Stimulated activated memory B cell treated with anti-CD40 and anti-IgM and Interleukin-4, amounts not matched to agents 10 μg/mL and 1 μg/mL and 100 μg/mL, for 72 hours (primary cell): ENCODE results near the gene RNF113B.

Experiments
- ATAC-seq: fragments of 150-1000 bp; cut with Tn5 transposase; 2 replicates; pipeline ENCODE4 v1.10.0; 2021
- H3K27ac Mint-ChIP-seq: one replicate; pipeline ENCODE4 v1.8.0; 2022; ENCODE audit warnings: mild to moderate bottlenecking, mixed read lengths
- H3K27me3 Mint-ChIP-seq: one replicate; pipeline ENCODE4 v1.8.0; 2022; ENCODE audit warnings: mixed read lengths
- H3K36me3 Mint-ChIP-seq: one replicate; pipeline ENCODE4 v1.8.0; 2022; ENCODE audit warnings: mixed read lengths
- H3K4me1 Mint-ChIP-seq: one replicate; pipeline ENCODE4 v1.8.0; 2022; ENCODE audit warnings: mixed read lengths
- H3K4me3 Mint-ChIP-seq: one replicate; pipeline ENCODE4 v1.8.0; 2022; ENCODE audit warnings: mild to moderate bottlenecking, moderate library complexity, mixed read lengths
- H3K9me3 Mint-ChIP-seq: one replicate; pipeline ENCODE4 v1.8.0; 2022; ENCODE audit warnings: mixed read lengths

RNF113B gene

DNA sequence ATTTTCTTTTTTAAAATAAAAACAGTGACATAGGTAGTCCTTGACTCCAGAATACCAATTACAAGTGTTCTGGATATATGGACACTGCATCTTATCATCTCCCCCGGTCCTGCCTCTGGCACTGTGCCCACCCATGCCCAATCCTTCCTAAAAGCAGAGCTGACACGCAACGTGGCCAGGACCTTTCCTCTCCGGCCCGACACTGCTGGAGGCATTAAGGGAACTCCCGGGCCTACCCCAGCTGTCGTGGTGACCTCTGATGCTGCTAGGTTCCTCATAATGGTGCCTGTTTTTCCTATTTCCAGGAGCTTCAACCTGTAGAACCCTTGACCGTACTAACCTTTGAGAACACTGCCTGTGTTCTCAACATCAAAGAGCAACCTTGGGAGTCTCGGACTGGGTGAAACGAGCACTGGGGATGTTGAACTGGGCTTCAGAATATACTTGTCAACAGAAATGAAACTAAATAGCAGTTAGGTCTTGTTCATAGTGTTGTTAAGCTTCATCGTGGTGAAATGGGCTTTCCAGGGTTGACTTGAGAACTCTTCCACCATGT, 13.9 kb upstream of the RNF113B start:
- H3K9me3 Mint-ChIP-seq = peaks cover 2% of the 10 kb centered on the region
- no peaks in the 10 kb centered on the region for H3K36me3 Mint-ChIP-seq
- no peak overlapping the region for H3K27ac Mint-ChIP-seq
- H3K4me1 Mint-ChIP-seq = no peaks in the 10 kb centered on the region
- H3K4me3 Mint-ChIP-seq = no peak overlapping the region
- H3K27me3 Mint-ChIP-seq = no peaks in the 10 kb centered on the region
- no peak for ATAC-seq

DNA sequence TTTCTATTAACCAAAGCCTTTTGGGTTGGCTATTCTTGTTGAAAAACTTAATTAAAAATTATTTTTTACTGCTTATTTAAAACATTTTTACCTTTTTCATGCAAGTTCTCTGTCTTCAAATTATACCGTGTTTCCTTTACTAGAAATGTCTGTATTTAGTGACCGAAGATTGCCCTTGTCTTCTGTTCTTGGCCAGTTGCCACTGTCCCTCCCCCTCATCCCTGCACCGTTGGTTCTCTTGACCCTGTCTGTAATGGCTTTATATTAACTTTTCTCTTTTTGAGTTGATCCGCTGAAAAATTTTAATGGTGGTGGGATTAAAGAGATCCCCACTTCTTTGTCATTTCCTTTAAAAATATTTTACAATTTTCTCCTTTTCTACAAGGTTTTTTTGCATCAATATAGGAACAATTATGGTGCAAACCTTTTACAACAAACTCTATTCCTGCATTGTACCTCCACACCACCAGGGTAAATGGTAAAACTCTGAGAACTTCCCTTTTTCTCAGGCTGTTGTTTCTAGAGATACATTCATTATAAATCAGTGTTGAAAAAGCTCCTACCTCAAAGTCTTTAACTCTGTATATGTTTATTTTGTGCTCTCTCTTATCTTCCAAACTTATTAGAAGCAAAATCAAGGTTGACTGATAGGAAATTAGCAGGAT, 12.9 kb upstream of the RNF113B start:
- peaks cover 2% of the 10 kb centered on the region for H3K9me3 Mint-ChIP-seq
- ATAC-seq = no peak
- H3K4me3 Mint-ChIP-seq = no peak overlapping the region
- H3K36me3 Mint-ChIP-seq = no peaks in the 10 kb centered on the region
- H3K4me1 Mint-ChIP-seq = no peaks in the 10 kb centered on the region
- no peaks in the 10 kb centered on the region for H3K27me3 Mint-ChIP-seq
- H3K27ac Mint-ChIP-seq = no peak overlapping the region

DNA sequence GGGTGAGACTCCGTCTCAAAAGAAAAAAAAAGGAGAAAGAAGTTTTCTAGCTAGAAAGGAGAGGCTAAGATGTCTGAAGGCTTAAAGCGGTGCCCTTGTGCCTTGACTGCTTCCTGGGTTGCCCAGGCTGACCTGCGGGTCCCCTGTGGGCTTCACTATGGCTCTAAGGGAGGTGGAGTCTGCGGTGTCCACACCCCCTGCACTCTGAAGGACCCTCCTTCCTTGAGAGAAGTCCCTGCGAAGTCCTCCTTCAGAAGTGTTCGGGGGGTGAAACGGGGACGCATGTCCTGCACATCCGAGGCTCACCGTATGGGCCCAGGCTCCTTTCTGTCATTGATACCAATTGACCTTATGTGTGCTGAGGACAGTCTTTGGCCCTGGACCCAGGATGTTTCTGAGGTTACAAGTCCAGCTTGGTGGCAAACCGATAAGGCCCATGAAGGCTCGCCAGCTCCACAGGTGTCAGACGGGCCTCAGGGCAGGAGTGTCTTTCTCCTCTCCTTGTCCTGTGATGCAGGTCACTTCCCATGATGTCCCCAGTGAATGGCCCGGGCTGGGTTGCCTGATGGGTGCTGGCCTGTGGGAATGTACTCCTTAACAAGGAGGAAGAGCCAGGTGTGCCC, 11.6 kb upstream of the RNF113B start:
- peaks cover 2% of the 10 kb centered on the region for H3K9me3 Mint-ChIP-seq
- no peak overlapping the region for H3K27ac Mint-ChIP-seq
- H3K36me3 Mint-ChIP-seq = no peaks in the 10 kb centered on the region
- H3K4me1 Mint-ChIP-seq = no peaks in the 10 kb centered on the region
- no peaks in the 10 kb centered on the region for H3K27me3 Mint-ChIP-seq
- no peak for ATAC-seq
- H3K4me3 Mint-ChIP-seq = no peak overlapping the region

DNA sequence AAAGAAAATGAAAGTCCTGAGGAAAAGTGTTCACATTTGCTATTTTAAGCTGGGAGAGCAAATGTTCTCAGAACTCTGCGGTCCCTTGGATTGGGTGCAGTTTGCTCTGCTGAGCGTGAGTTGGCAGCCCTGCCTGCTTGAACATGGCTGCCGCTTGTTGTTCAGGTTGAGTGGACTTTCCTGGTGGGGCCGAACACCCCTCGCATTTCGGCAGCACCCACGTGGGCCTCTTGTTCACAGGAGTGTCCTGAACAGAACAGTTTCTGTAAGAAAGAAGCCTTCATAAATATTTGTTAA, 10.8 kb upstream of the RNF113B start:
- H3K4me3 Mint-ChIP-seq = no peak overlapping the region
- H3K4me1 Mint-ChIP-seq = no peaks in the 10 kb centered on the region
- peaks cover 2% of the 10 kb centered on the region for H3K9me3 Mint-ChIP-seq
- H3K36me3 Mint-ChIP-seq = no peaks in the 10 kb centered on the region
- H3K27ac Mint-ChIP-seq = no peak overlapping the region
- ATAC-seq = no peak
- H3K27me3 Mint-ChIP-seq = no peaks in the 10 kb centered on the region

DNA sequence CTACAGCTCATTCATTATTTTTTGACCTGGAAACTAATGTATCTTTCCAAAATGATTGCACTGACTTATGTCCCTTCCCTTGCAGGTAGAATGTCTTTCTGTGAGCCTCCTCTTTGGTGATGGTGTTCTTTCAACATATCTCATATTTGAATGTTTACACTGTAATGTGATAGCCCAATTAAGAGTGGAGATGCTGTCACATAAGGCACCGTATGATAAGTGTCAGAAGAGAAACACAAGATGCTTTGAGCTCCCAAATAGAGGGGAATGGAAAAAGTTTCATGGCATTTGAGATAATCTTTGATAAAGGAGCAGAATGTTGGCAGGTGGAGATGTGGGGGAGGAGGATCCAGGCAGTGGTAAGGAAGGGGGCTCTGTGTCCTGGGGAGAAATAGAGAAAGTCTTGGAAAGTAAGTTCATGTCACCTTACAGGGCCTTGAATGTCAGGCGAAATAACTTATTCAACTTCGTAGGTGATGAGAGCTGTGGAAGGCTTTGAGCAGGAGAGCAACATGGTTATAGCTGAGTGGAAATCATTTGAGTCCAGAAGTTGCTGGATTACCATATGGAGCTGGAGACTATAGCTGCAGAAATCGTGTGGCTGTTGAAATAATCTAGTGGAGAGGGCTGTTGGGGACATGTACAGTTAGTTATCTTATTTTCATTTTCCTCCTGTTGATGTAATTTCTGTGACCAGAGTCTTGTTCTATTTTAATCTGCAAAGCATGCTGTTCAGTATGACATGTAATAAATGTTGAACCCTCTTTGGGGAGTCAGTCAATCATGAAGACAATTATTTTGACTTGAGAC, 10.3 kb upstream of the RNF113B start:
- Mint-ChIP-seq H3K27ac (no peak overlapping the region), H3K4me1 (no peaks in the 10 kb centered on the region), H3K4me3 (no peak overlapping the region), H3K36me3 (no peaks in the 10 kb centered on the region), H3K27me3 (no peaks in the 10 kb centered on the region), H3K9me3 (peaks cover 2% of the 10 kb centered on the region)
- ATAC-seq = no peak

DNA sequence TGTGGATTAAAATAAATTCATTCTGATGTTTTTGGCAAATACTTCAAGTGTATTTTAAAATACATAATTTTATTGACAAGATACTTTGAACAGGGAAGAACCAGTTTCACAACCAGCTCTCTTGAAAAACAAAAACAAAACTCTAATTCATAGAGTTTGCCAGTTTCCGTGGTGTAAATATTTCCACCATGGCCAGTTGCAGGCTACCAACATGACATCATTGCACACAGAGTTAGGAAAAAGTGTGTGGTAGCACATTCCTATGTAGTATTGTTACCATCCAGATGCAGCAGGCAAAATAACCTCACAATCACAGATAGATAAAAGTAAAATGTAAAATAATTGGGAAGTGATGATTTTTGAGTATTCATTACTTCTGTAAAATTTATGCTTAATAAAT, 7.7 kb upstream of the RNF113B start:
- Mint-ChIP-seq H3K4me3 (no peak overlapping the region), H3K27me3 (no peaks in the 10 kb centered on the region), H3K4me1 (no peaks in the 10 kb centered on the region), H3K36me3 (no peaks in the 10 kb centered on the region), H3K27ac (no peak overlapping the region), H3K9me3 (peaks cover 2% of the 10 kb centered on the region)
- no peak for ATAC-seq

DNA sequence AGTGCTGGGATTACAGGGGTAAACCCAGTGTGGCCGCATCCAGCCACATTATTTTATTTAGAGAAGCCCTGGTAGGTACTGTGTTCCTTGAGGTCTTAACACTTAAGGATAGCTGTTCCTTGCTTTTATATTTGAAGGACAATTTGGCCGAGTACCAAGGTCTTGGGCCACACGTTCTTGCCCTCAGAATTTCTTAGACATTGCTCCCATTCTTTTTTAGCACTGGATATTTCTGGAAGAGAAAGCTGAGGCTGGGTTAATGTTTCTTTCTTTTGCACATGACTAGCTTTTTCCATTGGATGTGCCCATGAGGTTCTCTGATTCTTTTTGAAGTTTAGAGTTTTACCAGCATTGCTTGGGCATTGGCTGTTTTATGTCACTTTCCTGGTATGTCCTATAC, 5.5 kb upstream of the RNF113B start:
- H3K4me3 Mint-ChIP-seq = no peak overlapping the region
- H3K4me1 Mint-ChIP-seq = no peaks in the 10 kb centered on the region
- no peaks in the 10 kb centered on the region for H3K36me3 Mint-ChIP-seq

DNA sequence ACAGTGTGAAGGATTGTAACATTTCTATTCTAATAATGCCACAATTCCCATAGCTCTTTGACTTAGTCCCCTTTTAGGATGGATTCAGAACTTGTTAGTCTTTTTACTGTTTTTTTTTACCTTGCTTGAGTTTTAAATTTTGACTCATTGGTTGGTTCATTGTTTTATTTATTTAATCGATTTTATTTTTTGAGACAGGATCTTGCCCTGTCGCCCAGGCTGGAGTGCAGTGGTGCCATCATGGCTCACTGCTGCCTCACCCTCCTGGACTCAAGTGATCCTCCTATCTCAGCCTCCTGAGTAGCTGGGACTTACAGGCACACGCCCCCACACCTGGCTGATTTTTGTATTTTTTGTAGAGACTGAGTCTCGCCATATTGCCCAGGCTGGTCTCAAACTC, 5.1 kb upstream of the RNF113B start:
- no peaks in the 10 kb centered on the region for H3K27me3 Mint-ChIP-seq
- peaks cover 2% of the 10 kb centered on the region for H3K9me3 Mint-ChIP-seq
- H3K36me3 Mint-ChIP-seq = no peaks in the 10 kb centered on the region
- H3K4me3 Mint-ChIP-seq = no peak overlapping the region
- no peak for ATAC-seq
- H3K27ac Mint-ChIP-seq = no peak overlapping the region
- H3K4me1 Mint-ChIP-seq = no peaks in the 10 kb centered on the region

More for the DNA sequence above, 5.5 kb upstream of the RNF113B start:
- H3K9me3 Mint-ChIP-seq = peaks cover 2% of the 10 kb centered on the region
- no peak for ATAC-seq
- H3K27me3 Mint-ChIP-seq = no peaks in the 10 kb centered on the region
- H3K27ac Mint-ChIP-seq = no peak overlapping the region

DNA sequence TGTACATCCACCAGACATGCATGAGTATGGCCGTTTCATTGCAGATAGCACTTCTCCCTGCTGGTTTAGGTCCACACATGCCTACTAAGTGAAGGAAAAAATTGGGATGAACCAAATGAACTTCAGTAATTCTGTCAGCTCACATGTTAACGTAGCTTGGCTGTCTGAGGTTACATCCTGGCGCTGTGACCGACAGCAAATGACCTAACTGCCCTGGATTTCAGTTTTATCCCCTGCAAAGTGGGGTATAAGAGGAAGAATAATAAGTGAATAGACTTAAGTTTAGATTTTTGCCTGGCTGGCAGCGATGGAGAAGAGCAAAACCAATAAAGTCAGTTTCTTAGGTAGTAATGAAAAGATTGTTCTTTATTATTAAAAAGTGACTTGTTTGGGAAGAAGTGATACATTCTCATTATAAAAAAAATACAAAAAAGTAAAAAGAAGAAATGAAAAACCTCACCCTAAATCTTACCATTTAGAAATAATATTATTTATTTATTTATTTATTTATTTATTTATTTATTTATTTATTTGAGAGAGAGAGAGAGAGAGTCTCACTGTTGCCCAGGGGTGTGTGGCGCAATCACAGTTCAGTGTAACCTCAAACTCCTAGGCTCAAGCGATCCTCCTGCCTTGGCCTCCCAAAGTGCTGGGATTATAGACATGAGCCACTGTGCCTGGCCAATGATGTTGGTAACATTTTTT, 4.2 kb upstream of the RNF113B start:
- Mint-ChIP-seq H3K4me1 (no peaks in the 10 kb centered on the region), H3K4me3 (no peak overlapping the region), H3K9me3 (peaks cover under 1% of the 10 kb centered on the region), H3K36me3 (no peaks in the 10 kb centered on the region), H3K27ac (no peak overlapping the region), H3K27me3 (no peaks in the 10 kb centered on the region)
- ATAC-seq = no peak

DNA sequence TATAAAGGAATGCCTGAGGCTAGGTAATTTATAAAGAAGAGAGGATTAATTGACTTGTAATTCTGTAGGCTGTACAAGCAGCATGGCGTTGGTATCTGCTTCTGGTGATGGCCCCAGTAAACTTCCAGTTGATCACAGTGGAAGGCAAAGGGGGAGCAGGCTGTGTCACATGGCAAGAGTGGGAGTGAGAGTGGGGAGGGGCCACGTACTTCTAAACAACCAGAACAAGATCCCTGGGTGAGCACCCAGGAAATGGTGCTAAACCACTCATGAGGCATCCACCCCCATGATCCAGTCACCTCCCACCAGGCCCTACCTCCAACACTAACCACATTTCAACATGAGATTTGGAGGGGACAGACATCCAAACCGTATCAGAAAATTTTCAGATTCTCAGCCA, 3.0 kb upstream of the RNF113B start:
- Mint-ChIP-seq H3K36me3 (no peaks in the 10 kb centered on the region), H3K9me3 (no peaks in the 10 kb centered on the region), H3K4me3 (no peak overlapping the region), H3K4me1 (no peaks in the 10 kb centered on the region), H3K27me3 (no peaks in the 10 kb centered on the region), H3K27ac (no peak overlapping the region)
- ATAC-seq = no peak

DNA sequence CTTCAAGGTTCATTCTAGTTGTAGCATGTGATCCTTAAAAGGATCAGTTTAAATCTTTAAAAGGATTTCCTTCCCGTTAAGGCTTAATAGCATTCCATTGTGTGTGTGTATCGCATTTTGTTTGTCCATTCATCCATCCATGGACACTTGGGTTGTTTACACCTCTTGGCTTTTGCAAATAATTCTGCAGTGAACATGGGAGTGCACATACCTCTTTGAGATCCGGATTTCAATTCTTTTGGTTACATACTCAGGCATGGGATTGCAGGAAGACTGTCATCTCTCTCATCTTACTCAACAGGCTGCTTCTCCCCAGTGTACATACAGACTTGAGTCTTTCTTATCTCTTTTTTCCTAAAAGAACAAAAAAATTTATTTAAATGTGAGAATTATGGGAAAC, 1.2 kb downstream of the RNF113B start:
- H3K27me3 Mint-ChIP-seq = peaks cover 9% of the 10 kb centered on the region
- H3K4me3 Mint-ChIP-seq = no peak overlapping the region
- no peaks in the 10 kb centered on the region for H3K4me1 Mint-ChIP-seq
- H3K27ac Mint-ChIP-seq = no peak overlapping the region
- H3K36me3 Mint-ChIP-seq = no peaks in the 10 kb centered on the region
- H3K9me3 Mint-ChIP-seq = no peaks in the 10 kb centered on the region
- ATAC-seq = no peak

DNA sequence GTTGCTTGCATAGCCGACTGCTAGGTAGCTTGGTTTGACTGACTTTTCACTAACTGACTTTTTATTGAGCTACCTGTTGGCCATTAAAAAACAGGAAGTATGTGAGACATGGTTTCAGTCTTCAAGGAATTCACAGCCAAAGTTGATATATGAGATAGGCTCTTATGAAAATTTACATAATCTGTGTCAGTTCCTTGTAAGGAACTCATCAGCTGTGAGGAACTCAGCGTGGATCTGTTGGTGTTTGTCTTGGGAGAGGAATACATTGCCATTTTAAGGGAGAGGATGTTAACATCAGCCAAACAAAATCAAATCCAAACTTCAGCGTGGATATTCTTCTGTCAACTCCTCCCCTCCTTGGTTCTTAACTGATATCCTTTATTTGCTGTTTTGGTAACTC, 2.0 kb downstream of the RNF113B start:
- no peak overlapping the region for H3K27ac Mint-ChIP-seq
- H3K4me3 Mint-ChIP-seq = no peak overlapping the region
- no peaks in the 10 kb centered on the region for H3K9me3 Mint-ChIP-seq
- no peak for ATAC-seq
- no peaks in the 10 kb centered on the region for H3K36me3 Mint-ChIP-seq
- peaks cover 9% of the 10 kb centered on the region for H3K27me3 Mint-ChIP-seq
- H3K4me1 Mint-ChIP-seq = no peaks in the 10 kb centered on the region

DNA sequence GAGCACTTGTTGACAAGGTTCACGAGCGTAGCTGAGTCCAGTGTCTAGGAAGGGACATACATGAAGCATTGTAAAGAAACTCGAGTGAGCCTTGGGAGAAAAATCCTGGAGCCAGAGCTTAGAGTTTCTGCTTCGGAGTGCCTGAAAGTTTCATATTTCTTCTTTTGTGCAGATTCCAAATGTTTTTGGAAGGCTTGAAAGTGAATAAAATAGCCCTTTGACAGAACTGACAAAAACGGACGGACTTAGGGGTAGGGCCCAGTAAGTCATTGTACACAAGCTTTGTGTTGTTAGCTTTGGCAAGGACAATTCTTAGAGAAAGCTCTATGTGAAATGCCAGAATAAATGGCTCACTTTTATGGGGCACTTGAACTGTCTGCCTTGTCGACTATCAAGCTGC, 2.8 kb downstream of the RNF113B start:
- Mint-ChIP-seq H3K36me3 (no peaks in the 10 kb centered on the region), H3K4me1 (no peaks in the 10 kb centered on the region), H3K9me3 (no peaks in the 10 kb centered on the region)

DNA sequence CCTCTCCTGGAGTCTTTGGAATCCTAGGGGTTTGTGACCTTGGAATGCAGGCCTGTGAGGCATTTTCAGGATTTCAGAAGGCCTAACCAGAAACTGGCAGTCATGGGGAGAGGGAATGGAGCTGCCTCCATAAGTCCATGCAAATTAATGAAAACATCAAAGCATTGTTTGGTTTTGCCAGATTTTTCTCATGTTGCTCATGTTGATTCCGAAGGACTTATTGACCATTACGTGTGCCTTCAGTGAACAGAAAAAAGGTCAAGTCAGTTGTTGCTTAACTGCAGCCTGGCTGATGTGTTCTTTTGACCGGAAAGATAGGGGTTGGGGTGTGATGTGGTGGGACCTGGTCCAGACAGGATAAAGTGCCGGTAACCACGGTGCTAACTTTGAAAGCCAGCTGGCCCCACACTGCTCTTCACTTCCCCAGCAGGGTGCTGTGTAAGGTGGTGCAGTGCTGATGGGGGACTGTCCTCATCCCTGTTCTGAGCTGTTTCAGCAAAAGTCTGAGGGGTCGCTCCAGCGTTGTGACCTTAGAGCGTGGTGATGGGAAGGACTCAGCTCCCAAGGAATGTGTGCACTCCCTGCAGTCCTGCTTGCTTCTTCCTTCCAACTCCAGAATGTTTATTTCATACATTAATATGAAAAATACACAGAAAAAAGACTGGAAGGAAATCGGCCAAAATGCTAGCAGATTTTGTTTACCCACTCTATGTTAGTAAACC, 3.5 kb downstream of the RNF113B start:
- no peak for ATAC-seq
- H3K27ac Mint-ChIP-seq = no peak overlapping the region
- H3K27me3 Mint-ChIP-seq = peaks cover 19% of the 10 kb centered on the region
- no peaks in the 10 kb centered on the region for H3K4me1 Mint-ChIP-seq
- H3K9me3 Mint-ChIP-seq = no peaks in the 10 kb centered on the region
- H3K36me3 Mint-ChIP-seq = no peaks in the 10 kb centered on the region
- no peak overlapping the region for H3K4me3 Mint-ChIP-seq

More for the DNA sequence above, 2.8 kb downstream of the RNF113B start:
- no peak overlapping the region for H3K27ac Mint-ChIP-seq
- peaks cover 12% of the 10 kb centered on the region for H3K27me3 Mint-ChIP-seq
- no peak for ATAC-seq
- H3K4me3 Mint-ChIP-seq = no peak overlapping the region
